GM12872 (cell line): ENCODE measurements around the gene SNN.

Experiments used
- CTCF ChIP-seq: IDR thresholded peaks from 3 replicates; pipeline ENCODE4 v1.5.1; 2011; ENCODE audit warnings: low read depth, mild to moderate bottlenecking, low read length, moderate library complexity; ENCODE audit not compliant: insufficient read depth

The SNN gene

GRCh38 chr16:11679941-11680911, 12.0 kb downstream of the SNN start:
- TF ChIP-seq CTCF: no peak

GRCh38 chr16:11681556-11681955, 13.3 kb downstream of the SNN start:
- TF ChIP-seq CTCF: no peak

GRCh38 chr16:11681976-11682654, 13.9 kb downstream of the SNN start:
- no peak for TF ChIP-seq CTCF

GRCh38 chr16:11682655-11683096, 14.4 kb downstream of the SNN start:
- no peak for TF ChIP-seq CTCF

GRCh38 chr16:11683145-11683544, 14.9 kb downstream of the SNN start:
- TF ChIP-seq CTCF: no peak

- no peak for TF ChIP-seq CTCF
These were observed 16.2 kb downstream of the SNN start for GRCh38 chr16:11684231-11685025.

GRCh38 chr16:11685844-11686618, 17.8 kb downstream of the SNN start:
- no peak for TF ChIP-seq CTCF
